Endothelial cell of umbilical vein (primary cell): Measurements from ENCODE around the gene SPAG16. TPM values are rescaled to one million over a fixed set of nuclear protein-coding genes. Genes with fewer than 3 reads are reported as not detected.

ENCODE experiments used
- BruUV-seq: library from RNA; stranded (reverse); fragments of 400-500 nt; replicated peaks from 2 replicates; lab custom pipeline; 2021; lab: Mats Ljungman, UMichigan
- CTCF ChIA-PET: fragments of 300-600, 350-600 bp; sonication (Branson Sonifier 250); formaldehyde crosslinking; loops from one replicate; lab custom pipeline; 2021; ENCODE audit warnings: antibody characterized with exemption, inconsistent platforms; lab: Charles Lee
- POLR2A ChIA-PET: fragments of 300-600, 350-600 bp; sonication (Branson Sonifier 250); formaldehyde crosslinking; loops from one replicate; lab custom pipeline; 2021; ENCODE audit warnings: antibody characterized with exemption, inconsistent platforms; lab: Charles Lee
- DNase-seq: peaks from one replicate; pipeline ENCODE4 v3.0.0-alpha.2; 2011; ENCODE audit warnings: low read depth, low spot score
- FAIRE-seq: peaks from 2 replicates; lab custom pipeline; 2011; peaks lifted over from hg19 to GRCh38; lab: Jason Lieb, UNC
- H2AFZ ChIP-seq: 2 replicates; pipeline ENCODE4 v1.6.0; 2012; ENCODE audit warnings: low read depth, low read length, control low read depth, inconsistent platforms
- H3K27ac ChIP-seq: 2 replicates; pipeline ENCODE4 v1.5.1; 2011; ENCODE audit warnings: low read depth, mild to moderate bottlenecking, control low read depth, low read length, moderate library complexity; ENCODE audit not compliant: insufficient read depth
- H3K27me3 ChIP-seq, 2 experiments: 2 replicates each; pipeline versions ENCODE4 v1.6.0 to v1.6.1; 2011; ENCODE audit warnings: low read length in 2 of 2, mixed read lengths in 1 of 2; ENCODE audit not compliant: control insufficient read depth in 2 of 2, insufficient read depth in 2 of 2
- H3K36me3 ChIP-seq, 2 experiments: 2 replicates in 1 of 2; 3 replicates in 1 of 2; pipeline ENCODE4 v1.5.1; 2011; ENCODE audit warnings: low read length in 2 of 2, mild to moderate bottlenecking in 1 of 2, moderate library complexity in 1 of 2; ENCODE audit not compliant: control insufficient read depth in 2 of 2, insufficient read depth in 2 of 2; ENCODE audit errors: extremely low read depth in 1 of 2
- H3K4me1 ChIP-seq: 3 replicates; pipeline ENCODE4 v1.5.1; 2011; ENCODE audit warnings: mild to moderate bottlenecking, low read length; ENCODE audit not compliant: control insufficient read depth, insufficient read depth; ENCODE audit errors: extremely low read depth
- H3K4me2 ChIP-seq: 2 replicates; pipeline ENCODE4 v1.6.1; 2011; ENCODE audit warnings: low read length, control low read depth, mixed read lengths; ENCODE audit not compliant: insufficient read depth
- H3K4me3 ChIP-seq, 3 experiments: fragments of 200-600 bp in 1 of 3; sonication (generic), shearing (Covaris generic) in 1 of 3; replicated peaks in 1 of 3; 2 replicates each; pipeline ENCODE4 v1.5.1; 2011 to 2016; ENCODE audit warnings: control low read depth in 3 of 3, low read length in 3 of 3, mild to moderate bottlenecking in 2 of 3, inconsistent platforms in 1 of 3, low read depth in 1 of 3, moderate library complexity in 1 of 3; ENCODE audit not compliant: insufficient read depth in 1 of 3
- H3K79me2 ChIP-seq: 2 replicates; pipeline ENCODE4 v1.6.0; 2012; ENCODE audit warnings: low read length, inconsistent platforms; ENCODE audit not compliant: control insufficient read depth, insufficient read depth
- H3K9ac ChIP-seq: replicated peaks from 2 replicates; pipeline ENCODE3; 2011; ENCODE audit warnings: low read length, control low read depth; ENCODE audit not compliant: insufficient read depth; ENCODE audit errors: extremely low read depth
- H3K9me1 ChIP-seq: replicated peaks from 3 replicates; pipeline ENCODE4 v1.6.0; 2011; ENCODE audit warnings: mild to moderate bottlenecking, low read length; ENCODE audit not compliant: control insufficient read depth, insufficient read depth; ENCODE audit errors: extremely low read depth
- H3K9me3 ChIP-seq: replicated peaks from 2 replicates; pipeline ENCODE4 v1.5.1; 2012; ENCODE audit warnings: low read length, inconsistent platforms; ENCODE audit not compliant: control insufficient read depth, insufficient read depth
- H4K20me1 ChIP-seq: replicated peaks from 2 replicates; pipeline ENCODE3; 2011; ENCODE audit warnings: mild to moderate bottlenecking, low read length; ENCODE audit not compliant: control insufficient read depth, insufficient read depth; ENCODE audit errors: extremely low read depth
- EZH2 ChIP-seq: IDR thresholded peaks from 2 replicates; pipeline ENCODE4 v1.6.1; 2012; ENCODE audit warnings: borderline replicate concordance, low read depth, mild to moderate bottlenecking, moderate library complexity, low read length, inconsistent platforms; ENCODE audit not compliant: severe bottlenecking
- FOS ChIP-seq: IDR thresholded peaks from 2 replicates; pipeline ENCODE4 v1.6.1; 2011; ENCODE audit warnings: mild to moderate bottlenecking, low read length, moderate library complexity, borderline replicate concordance; ENCODE audit not compliant: insufficient read depth
- GATA2 ChIP-seq: IDR thresholded peaks from 2 replicates; pipeline ENCODE4 v1.7.0; 2011; ENCODE audit warnings: low read depth, mild to moderate bottlenecking, moderate library complexity, mixed read lengths, low read length; ENCODE audit not compliant: insufficient read length, insufficient read depth
- MYC ChIP-seq: IDR thresholded peaks from one replicate; pipeline ENCODE4 v1.6.1; 2011; ENCODE audit warnings: mild to moderate bottlenecking, low read depth, low read length
- POLR2A ChIP-seq: IDR thresholded peaks from 2 replicates; pipeline ENCODE4 v1.6.1; 2012; ENCODE audit warnings: low read depth, mild to moderate bottlenecking, control low read depth, low read length
- dilution Hi-C: fragments of 300-500 bp; cut with MboI; formaldehyde crosslinking; loops from one replicate; pipeline ENCODE4 v1.15.0; 2019; ENCODE audit warnings: low sequenced_read_pairs; ENCODE audit not compliant: extremely low pct_ligation_motif_present
- intact Hi-C: fragments of 100-400 bp; cut with micrococcal nuclease; formaldehyde crosslinking; loops from one replicate; pipeline ENCODE4 v1.10.0; 2022
- polyA plus RNA-seq, 4 experiments: library from polyadenylated mRNA; depleted of rRNA in 3 of 4; stranded (reverse) in 3 of 4; unstranded in 1 of 4; fragments of >200 nt; gene quantifications; 2 replicates each; pipeline versions ENCODE4 v1.2.1 to v1.2.3, GENCODE V29; 2011 to 2012; ENCODE audit warnings: missing spikeins in 1 of 4
- total RNA-seq: library from RNA; stranded (reverse); gene quantifications from 2 replicates; pipeline ENCODE4 v1.2.3, GENCODE V29; 2021
- TF ChIP-seq, protein P1 (sequence below): IDR thresholded peaks from 2 replicates; pipeline ENCODE4 v1.6.1; 2011; ENCODE audit not compliant: insufficient read depth, insufficient read length

The SPAG16 gene
- total and polyA plus RNA-seq, 2 donors (not counting 3 experiments of a cell fraction or from before 2014, with no cell fraction given) = 4.0 to 7.7 TPM

DNA sequence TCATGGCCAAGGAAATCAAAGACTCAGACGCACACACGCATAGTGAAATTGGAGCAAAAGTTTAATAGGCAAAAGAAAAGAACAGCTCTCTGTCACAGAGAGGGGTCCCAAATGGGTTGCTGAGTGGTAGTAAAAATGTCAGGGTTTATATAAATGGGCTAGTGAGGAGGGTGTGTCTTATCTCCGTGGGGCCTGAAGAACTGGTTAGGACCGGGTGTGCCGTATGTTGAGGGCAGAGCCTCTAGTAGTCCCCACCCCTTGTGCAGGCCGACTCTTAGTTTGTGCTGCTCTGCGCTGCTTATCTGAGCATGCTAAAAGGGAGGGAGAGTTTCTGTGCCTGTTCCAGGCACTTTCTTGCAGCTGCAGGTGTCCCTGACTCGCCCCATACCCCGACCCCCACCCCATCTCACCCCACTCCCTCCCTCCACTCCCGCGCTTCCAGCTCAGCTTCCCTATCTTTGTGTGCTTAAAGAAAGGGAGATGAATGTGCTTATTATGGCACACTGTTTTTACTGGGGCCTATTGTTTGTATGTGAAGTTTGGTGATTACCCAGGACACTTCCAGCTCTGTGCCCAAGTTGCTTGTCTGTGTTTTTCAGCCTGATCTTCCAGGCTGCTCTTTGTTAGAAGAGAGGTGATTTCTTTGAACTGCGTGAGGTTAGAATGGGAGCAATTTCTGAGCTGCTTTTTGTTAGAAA lies 167.4 kb downstream of the SPAG16 start:
- Histone ChIP-seq H3K27ac (no peak overlapping the region), H3K9me1 (no peaks in the 10 kb centered on the region), H4K20me1 (no peaks in the 10 kb centered on the region), H3K9me3 (no peaks in the 10 kb centered on the region), H3K79me2 (no peaks in the 10 kb centered on the region), H3K27me3 (no peaks in the 10 kb centered on the region), H3K4me3 (no peak overlapping the region), H2AFZ (no peak overlapping the region), H3K4me1 (no peaks in the 10 kb centered on the region), H3K36me3 (no peaks in the 10 kb centered on the region), H3K4me2 (no peak overlapping the region), H3K9ac (no peak overlapping the region)
- ChIA-PET POLR2A (no interaction called here), CTCF (no interaction called here)
- DNase-seq = no peak
- no TSS peak for BruUV-seq
- intact Hi-C loops (no loop called here), dilution Hi-C loops (no loop called here)
- TF ChIP-seq POLR2A = no peak
- no peak for TF ChIP-seq FOS
- TF ChIP-seq GATA2 = no peak
- no peak for TF ChIP-seq EZH2
- no peak for TF ChIP-seq MYC
- TF ChIP-seq, protein P1, sequence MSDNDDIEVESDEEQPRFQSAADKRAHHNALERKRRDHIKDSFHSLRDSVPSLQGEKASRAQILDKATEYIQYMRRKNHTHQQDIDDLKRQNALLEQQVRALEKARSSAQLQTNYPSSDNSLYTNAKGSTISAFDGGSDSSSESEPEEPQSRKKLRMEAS = no peak
- FAIRE-seq = no peak

DNA sequence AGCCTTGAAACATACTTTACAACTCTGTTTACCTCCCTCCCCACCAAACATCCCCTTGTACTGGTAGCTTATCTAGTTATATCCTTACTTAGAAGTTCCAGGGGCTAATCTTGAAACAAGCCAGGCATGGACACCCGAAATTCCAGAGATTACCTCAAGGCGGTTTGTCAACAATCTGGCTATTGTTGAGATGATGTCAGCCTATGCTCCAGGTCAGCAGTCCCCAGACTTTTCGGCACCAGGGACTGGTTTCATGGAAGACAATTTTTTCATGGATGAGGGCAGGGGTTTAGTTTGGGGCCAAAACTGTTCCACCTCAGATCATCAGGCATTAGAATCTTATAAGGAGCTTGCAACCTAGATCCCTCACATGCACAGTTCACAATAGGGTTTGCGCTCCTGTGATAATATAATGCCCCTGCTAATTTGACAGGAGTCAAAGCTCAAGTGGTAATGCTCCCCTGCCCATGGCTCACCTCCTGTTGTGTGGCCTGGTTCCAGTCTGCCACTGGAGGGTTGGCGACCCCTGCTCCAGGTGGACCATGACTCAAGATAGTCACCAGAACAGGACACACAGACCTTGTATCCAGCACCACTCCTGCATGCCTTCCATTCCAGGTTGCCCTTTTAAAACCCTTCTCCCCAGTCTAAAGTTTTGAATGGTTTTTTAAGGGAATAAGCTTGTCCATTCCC lies 171.2 kb downstream of the SPAG16 start:
- H4K20me1 ChIP-seq = no peaks in the 10 kb centered on the region
- H2AFZ ChIP-seq = no peak overlapping the region
- no peak for DNase-seq
- no peak overlapping the region for H3K9ac ChIP-seq
- no peaks in the 10 kb centered on the region for H3K9me3 ChIP-seq
- ChIA-PET CTCF (no interaction called here), POLR2A (no interaction called here)
- dilution Hi-C loops = no loop called here
- H3K4me1 ChIP-seq = no peaks in the 10 kb centered on the region
- H3K4me2 ChIP-seq = no peak overlapping the region
- no peaks in the 10 kb centered on the region for H3K9me1 ChIP-seq
- H3K27me3 ChIP-seq = no peaks in the 10 kb centered on the region
- H3K79me2 ChIP-seq = no peaks in the 10 kb centered on the region
- no peak overlapping the region for H3K27ac ChIP-seq
- intact Hi-C loops = no loop called here
- no peak overlapping the region for H3K4me3 ChIP-seq
- FAIRE-seq = no peak
- H3K36me3 ChIP-seq = no peaks in the 10 kb centered on the region
- no peak for TF ChIP-seq POLR2A
- BruUV-seq = no TSS peak
